T-helper 2 cell treated with Interferon-gamma antibody and Interleukin-4, amounts not matched to agents 5 μg/mL and 100 μg/mL, for 36 hours (primary cell): ENCODE measurements around the gene IL17B.

Source experiments
- DNase-seq: peaks from one replicate; pipeline ENCODE4 v3.0.0; 2021; ENCODE audit warnings: low spot score
- H3K27ac Mint-ChIP-seq: one replicate; pipeline ENCODE4 v1.8.0; 2021; ENCODE audit warnings: mild to moderate bottlenecking, mixed read lengths
- H3K27me3 Mint-ChIP-seq: one replicate; pipeline ENCODE4 v1.8.0; 2021; ENCODE audit warnings: low read depth, mixed read lengths
- H3K36me3 Mint-ChIP-seq: one replicate; pipeline ENCODE4 v1.8.0; 2021; ENCODE audit warnings: low read depth, mixed read lengths
- H3K4me1 Mint-ChIP-seq: one replicate; pipeline ENCODE4 v1.8.0; 2021; ENCODE audit warnings: low read depth, mixed read lengths
- H3K4me3 Mint-ChIP-seq: one replicate; pipeline ENCODE4 v1.8.0; 2022; ENCODE audit warnings: mild to moderate bottlenecking, moderate library complexity, mixed read lengths
- H3K9me3 Mint-ChIP-seq: one replicate; pipeline ENCODE4 v1.8.0; 2021; ENCODE audit warnings: mixed read lengths

IL17B gene

DNA sequence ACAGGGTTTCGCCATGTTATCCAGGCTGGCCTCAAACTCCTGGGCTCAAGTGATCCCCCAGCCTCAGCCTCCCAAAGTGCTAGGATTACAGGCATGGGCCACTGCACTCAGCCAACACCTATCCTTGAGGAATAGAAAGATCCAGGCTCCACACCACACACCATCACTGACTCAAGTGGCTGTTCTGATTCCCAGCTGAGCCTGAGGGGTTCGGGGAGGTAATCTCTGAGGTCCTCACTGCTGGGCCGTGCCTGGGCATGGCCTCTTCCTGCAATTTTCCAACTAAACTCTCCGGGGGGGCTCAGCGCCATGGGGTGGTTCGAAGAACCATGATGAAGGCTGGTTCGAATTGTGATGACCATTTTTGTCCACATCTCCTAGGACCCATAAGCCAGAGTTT is 31.0 kb upstream of the IL17B start:
- H3K9me3 Mint-ChIP-seq: no peaks in the 10 kb centered on the region
- H3K27ac Mint-ChIP-seq: no peak overlapping the region
- H3K27me3 Mint-ChIP-seq: no peaks in the 10 kb centered on the region
- no peak for DNase-seq
- H3K4me3 Mint-ChIP-seq: no peak overlapping the region
- H3K4me1 Mint-ChIP-seq: no peaks in the 10 kb centered on the region
- H3K36me3 Mint-ChIP-seq: no peaks in the 10 kb centered on the region

DNA sequence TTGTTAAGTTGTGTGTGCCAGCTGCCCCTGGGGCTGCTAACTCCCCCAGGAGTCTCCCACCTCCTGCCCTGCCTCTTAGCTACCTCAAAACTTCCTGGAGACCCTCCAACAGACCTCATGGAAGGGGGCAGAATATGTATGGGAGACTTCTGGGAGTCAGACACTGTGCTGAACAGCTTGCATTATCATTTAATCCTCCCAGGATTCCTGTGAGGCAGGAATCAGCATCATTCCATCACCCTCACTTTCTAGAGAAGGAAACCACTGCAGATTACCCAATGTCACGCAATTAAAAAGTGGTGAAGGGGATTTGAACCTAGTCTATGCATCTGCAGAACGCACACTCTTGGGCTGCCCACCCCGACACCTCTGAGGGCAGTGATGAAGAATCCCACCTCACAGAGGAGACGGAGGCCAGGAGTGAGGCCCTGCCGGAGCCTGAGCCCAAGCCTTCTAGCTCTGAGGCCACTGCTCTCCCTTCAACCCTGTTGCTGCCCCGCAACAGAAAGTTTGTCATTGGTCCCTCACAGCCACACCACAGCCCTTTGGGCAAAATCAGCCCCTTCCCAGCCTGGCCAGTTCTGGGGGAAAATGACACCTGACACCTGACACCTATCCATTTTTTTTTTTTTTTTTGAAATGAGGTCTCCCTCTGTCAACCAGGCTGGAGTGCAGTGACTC is 30.3 kb upstream of the IL17B start:
- Mint-ChIP-seq H3K27ac (no peak overlapping the region), H3K36me3 (no peaks in the 10 kb centered on the region), H3K9me3 (no peaks in the 10 kb centered on the region), H3K4me3 (no peak overlapping the region), H3K27me3 (no peaks in the 10 kb centered on the region), H3K4me1 (no peaks in the 10 kb centered on the region)
- no peak for DNase-seq

DNA sequence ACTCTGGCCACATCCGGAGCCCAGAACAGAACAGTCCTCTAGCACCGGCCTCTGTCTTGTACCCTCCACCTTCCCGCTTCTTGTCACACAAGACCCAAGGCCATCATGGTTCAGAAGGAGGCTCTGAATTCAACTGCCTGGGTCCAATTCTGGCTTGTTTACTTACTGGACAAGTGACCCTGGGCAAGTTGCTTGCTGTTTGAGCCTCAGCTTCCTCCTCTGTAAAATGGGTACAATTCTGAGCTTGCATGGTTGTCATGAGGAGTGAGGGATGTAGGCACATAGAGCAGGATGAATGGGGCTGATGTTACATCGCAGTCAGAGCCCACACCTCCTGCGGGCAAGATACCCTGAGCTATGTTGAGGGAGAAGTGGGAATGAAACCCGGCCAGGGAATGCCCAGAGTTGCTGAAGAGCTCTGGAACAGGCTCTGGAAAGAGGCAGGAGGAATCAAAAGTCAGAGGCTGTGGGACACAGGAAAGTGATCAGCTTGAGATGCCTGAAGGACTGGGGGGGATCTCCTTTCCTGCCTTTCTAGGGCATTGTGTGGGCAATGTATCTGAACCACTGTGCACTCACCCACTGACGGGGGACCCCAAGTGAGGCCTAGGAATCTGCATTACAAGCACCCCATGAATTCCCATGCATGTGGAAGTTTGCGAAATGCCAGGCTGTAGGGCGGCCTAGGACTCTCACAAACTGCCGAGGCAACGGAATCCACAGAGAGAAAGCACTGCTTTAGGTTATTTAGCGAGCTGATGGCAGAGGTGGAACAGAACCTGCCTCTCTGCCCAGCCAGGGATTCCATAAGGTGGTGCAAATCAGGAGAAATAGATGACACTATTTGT is 29.4 kb upstream of the IL17B start:
- no peaks in the 10 kb centered on the region for H3K9me3 Mint-ChIP-seq
- no peaks in the 10 kb centered on the region for H3K36me3 Mint-ChIP-seq
- no peak for DNase-seq
- no peaks in the 10 kb centered on the region for H3K27me3 Mint-ChIP-seq
- H3K4me3 Mint-ChIP-seq: no peak overlapping the region
- H3K4me1 Mint-ChIP-seq: no peaks in the 10 kb centered on the region
- H3K27ac Mint-ChIP-seq: no peak overlapping the region

DNA sequence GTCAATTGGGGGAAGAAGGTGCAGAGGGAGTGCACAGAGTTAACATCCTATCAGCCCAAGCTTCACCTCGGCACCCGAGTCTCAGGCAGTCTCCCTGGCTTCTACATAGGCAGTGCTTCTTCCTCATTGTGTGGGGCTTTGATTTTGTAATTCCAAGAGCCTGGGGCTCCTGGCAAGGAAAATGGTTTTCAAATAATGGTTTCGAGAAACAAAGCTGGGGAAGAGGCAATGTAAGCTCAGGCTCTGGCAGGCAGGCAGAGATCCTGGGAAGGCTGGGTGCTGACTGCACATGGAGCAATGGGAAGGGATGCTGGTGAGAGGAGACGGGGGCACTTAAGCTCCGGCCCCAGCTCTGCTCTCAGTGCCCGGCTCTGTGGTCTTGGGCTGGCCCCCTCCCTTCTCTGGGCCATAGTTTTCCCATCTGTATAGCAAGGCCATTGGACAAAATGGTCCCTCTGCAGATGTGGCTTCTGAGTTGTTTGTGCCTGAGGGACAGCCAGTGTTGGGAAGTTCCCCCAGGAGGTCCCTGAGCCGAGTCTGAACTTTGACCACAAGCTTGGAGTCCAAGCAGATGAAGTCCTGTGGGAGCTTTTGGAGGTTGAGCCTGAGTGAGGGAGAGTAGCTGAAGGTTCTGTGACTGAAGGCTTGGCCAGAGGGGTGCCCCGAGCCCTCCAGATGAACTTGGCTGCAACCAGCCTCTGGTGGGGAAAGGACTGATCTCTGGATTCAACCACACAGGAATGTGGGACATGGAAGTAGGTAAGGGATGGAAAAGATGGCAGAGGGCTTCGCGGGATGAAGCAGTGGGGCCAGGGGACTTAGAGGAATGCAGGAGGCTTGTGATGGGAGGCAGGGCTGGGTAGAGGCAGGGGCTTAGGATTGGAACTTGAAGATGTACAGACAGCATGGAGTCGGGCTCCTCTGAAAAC is 28.5 kb upstream of the IL17B start:
- Mint-ChIP-seq H3K36me3 (no peaks in the 10 kb centered on the region), H3K27me3 (no peaks in the 10 kb centered on the region), H3K4me3 (no peak overlapping the region), H3K27ac (no peak overlapping the region), H3K9me3 (no peaks in the 10 kb centered on the region), H3K4me1 (no peaks in the 10 kb centered on the region)
- no peak for DNase-seq

DNA sequence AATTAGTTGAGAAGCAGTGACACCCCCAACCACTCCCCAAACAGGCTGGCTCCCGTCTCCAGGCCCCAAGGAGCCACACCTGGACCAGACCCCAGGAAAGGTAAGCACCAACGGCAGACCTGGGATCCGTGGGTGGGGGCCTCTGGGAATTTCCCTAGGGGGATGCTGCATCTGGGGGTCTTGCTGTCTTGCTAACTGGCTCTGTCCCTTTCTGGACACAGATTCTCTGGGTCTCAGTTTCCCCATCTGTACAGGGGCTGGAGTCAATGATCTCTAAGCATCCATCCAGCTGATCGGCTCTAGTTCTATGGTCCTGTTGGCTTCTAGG is 27.9 kb upstream of the IL17B start:
- Mint-ChIP-seq H3K4me1 (no peaks in the 10 kb centered on the region), H3K4me3 (no peak overlapping the region), H3K9me3 (no peaks in the 10 kb centered on the region), H3K27me3 (no peaks in the 10 kb centered on the region), H3K27ac (no peak overlapping the region), H3K36me3 (no peaks in the 10 kb centered on the region)
- DNase-seq: no peak

DNA sequence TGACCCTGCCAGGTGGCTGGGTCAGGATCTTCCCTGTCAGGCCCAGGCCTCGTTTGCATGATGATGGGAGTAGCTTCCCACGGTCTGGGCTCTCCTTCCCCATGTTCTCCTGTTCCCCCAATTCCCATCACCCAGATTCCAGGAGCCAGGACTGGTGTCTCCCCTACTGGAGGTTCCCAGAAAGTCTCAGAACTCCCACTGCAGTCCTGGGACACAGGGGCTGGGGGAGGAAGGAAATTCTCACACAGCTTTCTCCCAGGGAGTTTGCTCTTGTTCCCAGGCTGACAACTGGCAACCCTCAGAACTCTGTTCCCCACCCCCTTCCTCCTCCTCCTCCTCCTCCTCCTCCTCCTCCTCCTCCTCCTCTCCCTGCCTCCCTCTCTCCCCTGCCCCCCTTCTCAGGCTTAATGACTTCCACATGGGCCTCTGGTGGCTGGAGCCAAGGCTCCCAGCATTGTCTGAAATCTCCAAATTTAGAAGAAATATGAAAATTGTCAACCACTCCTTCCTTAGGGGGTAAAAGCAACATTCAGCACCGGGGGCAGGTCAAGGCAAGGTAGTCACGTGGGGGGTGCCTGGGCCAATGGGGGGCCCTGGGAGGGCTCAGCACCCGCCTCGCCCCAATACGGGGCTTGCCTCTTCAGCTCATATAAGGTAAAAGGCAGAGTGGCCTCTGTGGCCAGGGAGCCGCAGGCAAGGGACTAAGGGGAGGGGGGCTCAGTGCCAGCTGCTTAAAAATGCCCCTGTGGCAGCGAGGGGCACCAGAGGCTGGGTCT is 27.3 kb upstream of the IL17B start:
- no peak for DNase-seq
- Mint-ChIP-seq H3K9me3 (no peaks in the 10 kb centered on the region), H3K27ac (no peak overlapping the region), H3K4me3 (no peak overlapping the region), H3K27me3 (no peaks in the 10 kb centered on the region), H3K36me3 (no peaks in the 10 kb centered on the region), H3K4me1 (no peaks in the 10 kb centered on the region)

DNA sequence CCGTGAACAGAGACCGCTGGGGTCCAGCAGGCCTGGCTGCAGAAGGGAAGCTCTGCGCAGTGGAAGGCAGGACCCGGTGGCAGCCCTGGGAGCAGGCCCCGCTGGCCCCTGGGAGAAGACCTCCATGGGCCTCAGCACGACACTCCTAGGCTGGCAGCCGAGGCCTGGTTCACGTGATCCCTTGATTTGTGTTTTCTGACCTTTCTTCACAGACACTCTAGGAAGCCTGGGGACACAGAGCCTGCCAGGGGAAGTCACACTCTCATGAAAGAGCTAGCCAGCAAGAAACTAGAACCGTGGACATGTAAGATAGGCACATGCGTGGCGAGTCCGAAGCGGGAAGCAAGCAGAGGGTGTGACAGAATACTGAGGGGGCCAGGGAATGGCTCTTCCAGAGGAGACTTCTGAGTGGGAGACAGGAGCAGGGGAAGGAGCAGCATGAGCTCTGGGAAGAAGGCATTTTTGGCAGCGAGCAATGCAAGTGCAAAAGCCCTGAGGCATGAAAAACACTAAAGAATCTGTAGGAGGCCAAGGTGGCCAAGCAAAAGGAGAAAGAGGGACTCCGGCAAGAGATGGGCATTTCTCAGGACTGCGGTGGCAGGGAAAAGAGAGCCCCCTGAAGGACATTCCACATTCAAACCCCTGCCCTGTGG is 26.6 kb upstream of the IL17B start:
- Mint-ChIP-seq H3K9me3 (no peaks in the 10 kb centered on the region), H3K4me3 (no peak overlapping the region), H3K27me3 (no peaks in the 10 kb centered on the region), H3K27ac (no peak overlapping the region), H3K36me3 (no peaks in the 10 kb centered on the region), H3K4me1 (no peaks in the 10 kb centered on the region)
- DNase-seq: no peak

DNA sequence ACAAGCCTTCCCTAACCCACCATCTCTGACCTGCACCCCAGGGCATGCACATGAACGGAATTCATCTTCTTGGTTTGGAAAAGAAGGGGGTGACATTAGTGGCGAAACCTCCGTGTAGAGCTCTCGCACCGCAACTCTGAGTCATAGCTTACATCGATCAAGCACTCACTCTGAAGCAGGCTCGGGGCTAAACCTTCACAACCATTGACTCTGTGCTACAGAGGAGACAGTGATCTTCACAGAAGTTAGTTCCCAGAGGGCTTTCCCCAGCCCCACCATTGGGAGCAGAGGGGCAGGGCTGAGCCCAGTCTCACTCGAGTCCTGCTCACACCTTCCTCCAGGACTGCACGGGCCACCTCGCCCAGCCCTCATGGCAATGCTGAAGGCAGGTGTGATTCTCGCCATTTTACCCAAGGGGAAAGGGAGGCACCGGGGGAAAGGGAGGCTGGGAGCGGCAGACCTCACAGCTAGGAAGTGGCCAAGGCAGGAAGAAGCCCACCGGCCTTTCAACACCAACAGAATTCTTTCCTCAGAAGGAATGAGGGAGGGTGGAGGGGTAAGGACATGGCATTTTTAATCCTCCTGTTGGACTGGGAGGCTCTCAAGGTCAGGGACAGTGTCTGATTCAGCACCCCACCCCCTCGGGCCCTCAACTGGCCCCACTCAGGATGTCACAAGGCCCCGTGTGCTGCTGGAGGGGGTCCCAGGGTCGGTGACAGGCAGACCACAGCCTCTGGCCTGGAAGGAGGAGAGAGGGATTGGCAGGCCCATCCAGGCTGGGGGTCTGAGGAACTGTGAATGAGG is 25.9 kb upstream of the IL17B start:
- no peak for DNase-seq
- H3K27ac Mint-ChIP-seq: no peak overlapping the region
- no peak overlapping the region for H3K4me3 Mint-ChIP-seq
- no peaks in the 10 kb centered on the region for H3K4me1 Mint-ChIP-seq
- H3K9me3 Mint-ChIP-seq: no peaks in the 10 kb centered on the region
- H3K36me3 Mint-ChIP-seq: no peaks in the 10 kb centered on the region
- no peaks in the 10 kb centered on the region for H3K27me3 Mint-ChIP-seq

DNA sequence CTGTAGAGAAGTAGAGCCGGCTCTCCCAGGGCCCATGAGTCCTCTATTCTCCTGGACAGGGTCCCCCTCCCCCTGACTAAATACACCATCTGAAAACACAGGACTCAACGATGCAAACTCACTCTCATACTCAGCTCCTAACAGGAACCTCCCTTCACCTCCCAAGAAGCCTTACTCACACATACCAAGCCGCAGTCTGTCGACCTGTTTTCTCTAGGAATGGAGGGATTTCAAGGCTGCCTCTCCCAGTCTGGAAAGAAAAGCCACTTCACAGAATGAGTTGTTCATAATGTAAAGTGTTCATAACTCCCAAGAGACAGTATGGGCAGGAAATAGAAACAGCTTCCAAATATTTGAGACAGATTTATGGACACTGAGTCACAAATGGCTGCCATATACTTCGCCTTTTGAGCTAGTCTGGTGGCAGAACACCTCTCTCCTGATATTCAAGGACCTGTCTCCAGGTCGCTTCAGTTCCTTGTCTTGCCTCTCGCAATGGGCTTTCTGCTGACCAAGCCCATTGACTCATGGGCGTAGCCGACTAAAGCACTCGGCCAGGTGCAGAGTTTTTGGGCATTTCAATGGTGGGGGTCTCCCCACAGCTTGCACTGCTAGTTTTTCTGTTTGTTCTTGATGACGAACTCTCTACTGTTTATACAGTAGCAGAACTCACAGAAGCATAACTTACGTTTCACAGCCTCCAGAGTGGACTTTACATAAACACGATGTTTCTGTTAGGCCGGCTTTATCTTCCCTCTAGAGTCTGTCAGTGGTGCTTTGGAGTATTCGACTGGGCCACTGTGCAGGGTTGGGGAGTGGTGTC is 25.0 kb upstream of the IL17B start:
- H3K27me3 Mint-ChIP-seq: no peaks in the 10 kb centered on the region
- H3K4me3 Mint-ChIP-seq: no peak overlapping the region
- no peaks in the 10 kb centered on the region for H3K9me3 Mint-ChIP-seq
- no peak overlapping the region for H3K27ac Mint-ChIP-seq
- no peaks in the 10 kb centered on the region for H3K36me3 Mint-ChIP-seq
- DNase-seq: no peak
- H3K4me1 Mint-ChIP-seq: no peaks in the 10 kb centered on the region

DNA sequence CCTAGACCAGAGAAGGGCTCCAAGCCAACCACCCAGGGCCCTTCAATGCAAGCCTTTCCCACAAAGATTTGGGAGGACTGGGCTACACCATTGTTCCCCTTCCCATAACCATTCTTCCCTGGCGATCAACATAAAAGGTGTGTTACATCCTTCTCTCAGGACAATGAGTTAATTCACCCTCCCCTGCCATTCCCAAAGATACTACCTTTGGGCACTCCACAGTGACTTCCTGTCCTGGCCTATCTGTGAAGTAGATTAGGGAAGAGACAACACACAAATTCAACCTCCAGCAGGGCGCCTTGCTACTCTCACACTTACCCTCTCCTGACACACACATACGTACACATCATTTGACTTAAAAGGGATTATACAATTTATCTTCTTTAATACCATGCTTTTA is 23.2 kb upstream of the IL17B start:
- Mint-ChIP-seq H3K9me3 (no peaks in the 10 kb centered on the region), H3K36me3 (no peaks in the 10 kb centered on the region), H3K27me3 (peaks cover 2% of the 10 kb centered on the region), H3K4me3 (no peak overlapping the region), H3K4me1 (no peaks in the 10 kb centered on the region), H3K27ac (no peak overlapping the region)
- DNase-seq: no peak

DNA sequence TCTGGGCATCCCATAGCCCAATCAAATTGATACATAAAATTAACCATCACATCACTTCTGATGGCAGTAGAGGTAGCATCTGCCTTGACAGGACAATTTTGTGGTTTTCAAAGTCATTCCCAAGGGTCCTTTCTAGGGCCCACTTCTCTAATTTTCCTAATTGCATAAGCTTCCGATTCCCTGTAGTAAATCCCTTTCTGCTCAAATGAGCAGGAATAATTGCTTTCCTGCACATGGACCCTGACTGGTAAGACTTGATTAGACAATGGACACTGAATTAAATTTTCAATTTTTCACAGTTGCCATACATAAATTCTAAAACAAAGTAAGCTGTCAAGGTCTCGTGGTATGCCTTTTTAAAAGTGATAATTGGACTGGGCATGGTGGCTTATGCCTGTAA is 22.0 kb upstream of the IL17B start:
- Mint-ChIP-seq H3K4me3 (no peak overlapping the region), H3K27ac (no peak overlapping the region), H3K36me3 (no peaks in the 10 kb centered on the region), H3K9me3 (no peaks in the 10 kb centered on the region), H3K4me1 (no peaks in the 10 kb centered on the region), H3K27me3 (peaks cover 4% of the 10 kb centered on the region)
- no peak for DNase-seq

DNA sequence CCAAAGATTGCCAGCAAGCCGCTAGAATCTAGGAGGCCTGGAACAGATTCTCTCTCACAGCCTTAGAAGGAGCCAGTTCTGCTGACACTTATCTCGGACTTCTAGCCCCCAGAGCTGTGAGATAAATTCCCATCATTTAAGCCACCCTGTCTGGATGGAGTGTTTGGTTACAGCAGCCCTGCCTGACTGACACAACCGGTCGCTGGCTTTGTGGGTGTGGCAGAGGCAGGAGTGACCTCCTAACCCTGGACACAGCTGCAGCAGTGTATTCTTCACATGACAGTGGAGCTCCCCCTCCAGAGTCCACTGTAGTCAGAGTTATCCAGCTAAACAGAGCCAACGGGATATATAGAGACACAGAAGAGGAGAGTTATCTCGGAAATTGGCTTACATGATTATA is 21.2 kb upstream of the IL17B start:
- no peak for DNase-seq
- Mint-ChIP-seq H3K27ac (no peak overlapping the region), H3K4me1 (no peaks in the 10 kb centered on the region), H3K4me3 (no peak overlapping the region), H3K36me3 (no peaks in the 10 kb centered on the region), H3K27me3 (peaks cover 4% of the 10 kb centered on the region), H3K9me3 (no peaks in the 10 kb centered on the region)
